ENCODE measurements around the gene SLC43A1.
"Not testable (repeated sequence)": the region's sequence is repeated elsewhere in the genome, so short reads cannot be mapped to it uniquely, and the experiment has no call there.

The SLC43A1 gene

DNA sequence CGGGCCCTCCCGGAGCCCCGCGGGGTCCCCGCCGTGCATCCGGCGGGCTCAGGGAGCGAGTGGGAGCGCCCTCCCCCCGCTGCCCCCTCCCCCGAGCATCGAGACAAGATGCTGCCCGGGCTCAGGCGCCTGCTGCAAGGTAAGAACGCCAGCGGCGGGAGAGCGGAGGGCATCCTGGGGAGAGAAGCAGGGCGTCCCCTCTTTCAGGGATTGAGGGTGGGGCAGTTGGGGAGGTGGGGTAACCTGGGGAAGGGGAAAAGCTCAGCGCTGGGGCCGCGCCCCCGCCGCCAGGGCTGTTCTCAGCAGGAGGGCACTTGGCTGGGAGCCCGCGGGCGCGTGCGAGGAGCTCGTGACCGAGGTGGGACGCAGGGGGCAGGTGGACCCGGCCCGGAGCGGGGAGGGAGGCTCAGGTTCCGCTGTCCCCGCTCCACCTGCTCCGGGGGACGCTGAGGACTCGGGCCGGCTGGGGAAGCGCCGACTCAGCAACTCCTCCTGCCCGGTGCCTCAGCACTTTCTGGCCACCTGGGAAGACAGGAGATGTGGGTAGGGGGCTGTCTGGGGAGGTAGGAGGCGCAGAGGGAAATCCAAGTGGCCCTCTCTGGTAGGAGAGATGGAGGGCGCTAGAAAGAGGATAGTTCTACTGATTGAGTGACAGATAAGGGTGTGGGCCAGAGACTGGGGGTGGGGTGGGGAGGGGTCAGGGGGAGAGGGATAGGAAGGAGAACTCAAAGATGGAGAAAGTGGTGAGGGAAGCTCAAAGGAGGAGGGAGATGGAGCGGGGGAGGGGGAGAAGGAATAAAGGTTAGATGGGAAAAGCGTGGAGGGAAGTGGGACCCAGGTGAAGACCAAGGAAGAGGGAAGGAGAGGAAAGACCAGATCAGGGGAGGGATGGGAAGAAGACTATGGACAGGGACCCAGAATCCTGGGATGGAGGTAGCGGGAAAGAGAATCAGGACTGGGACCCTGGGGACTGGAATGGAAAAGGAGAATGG is 54.4 kb downstream of the SLC43A1 start:
- DNase-seq (ENCODE audit: low read depth) = no peak

- peak; percentile 24 for DNase-seq (ENCODE audit: low read depth)
These were observed 55.3 kb downstream of the SLC43A1 start, which contains the start of gene RTN4RL2 for GRCh38 chr11:57460022-57460757. RTN4RL2 (plus strand) TSS chr11:57460528; CDS start chr11:57460866, 338 bp downstream.

GRCh38 chr11:57459164-57460021 is 56.1 kb downstream of the SLC43A1 start:
- DNase-seq (ENCODE audit: low read depth) = no peak

DNA sequence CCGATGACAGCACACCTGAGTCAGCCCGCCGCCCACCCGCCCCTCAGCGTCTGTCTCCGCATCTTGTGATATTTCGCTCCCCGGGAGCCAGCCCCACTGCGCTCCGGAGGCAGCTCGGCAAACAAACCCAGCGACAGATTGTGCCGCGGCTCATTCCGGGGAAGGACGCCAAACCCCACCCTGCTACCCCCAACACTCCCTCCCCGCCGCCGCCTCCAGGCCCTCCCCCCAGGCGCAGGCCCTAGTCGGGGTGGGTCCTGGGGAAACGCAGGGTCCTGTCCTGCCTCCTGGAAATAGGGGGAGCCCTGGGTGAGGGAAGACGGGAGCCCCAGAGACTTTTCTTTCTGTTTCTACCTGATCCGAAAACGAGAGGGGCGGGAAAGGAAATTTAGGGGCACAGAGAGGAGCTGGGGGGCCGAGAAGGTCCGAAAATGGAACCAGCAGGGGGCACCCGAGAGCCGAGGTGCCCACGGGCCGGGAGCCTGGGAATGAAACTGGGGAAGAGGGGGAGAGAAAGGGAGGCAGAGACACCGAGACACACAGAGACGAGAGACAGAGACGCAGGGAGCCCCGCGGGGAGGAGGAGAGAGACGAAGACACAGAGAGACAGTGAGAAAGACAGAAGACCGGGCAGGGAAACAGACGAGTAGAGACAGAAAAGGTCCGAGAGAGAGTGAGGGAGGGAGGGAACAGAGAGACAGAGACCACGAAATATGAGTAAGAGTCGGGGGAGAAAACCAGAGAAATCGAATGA is 56.9 kb downstream of the SLC43A1 start:
- no peak for DNase-seq (ENCODE audit: low read depth)

DNA sequence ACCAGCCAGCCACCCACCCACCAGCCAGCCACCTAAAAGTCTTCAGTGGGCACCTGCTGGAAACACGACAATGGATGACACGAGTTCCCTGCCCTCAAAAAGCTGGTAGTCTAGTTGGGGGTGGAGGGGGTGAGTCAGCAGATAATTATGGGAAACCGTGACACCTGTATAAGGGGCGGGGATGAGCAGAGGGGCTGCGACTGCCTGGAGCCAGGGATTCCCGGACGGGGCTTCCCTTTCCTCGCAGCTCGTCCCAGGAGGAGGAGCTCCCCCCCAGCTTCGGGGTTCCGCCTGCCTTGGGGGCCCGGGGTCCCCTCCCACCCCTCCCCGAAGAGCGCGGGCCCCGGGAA is 57.5 kb downstream of the SLC43A1 start:
- no peak for DNase-seq (ENCODE audit: low read depth)

- DNase-seq (ENCODE audit: low read depth) = no peak
These were observed 57.9 kb downstream of the SLC43A1 start for GRCh38 chr11:57457643-57458023.

DNA sequence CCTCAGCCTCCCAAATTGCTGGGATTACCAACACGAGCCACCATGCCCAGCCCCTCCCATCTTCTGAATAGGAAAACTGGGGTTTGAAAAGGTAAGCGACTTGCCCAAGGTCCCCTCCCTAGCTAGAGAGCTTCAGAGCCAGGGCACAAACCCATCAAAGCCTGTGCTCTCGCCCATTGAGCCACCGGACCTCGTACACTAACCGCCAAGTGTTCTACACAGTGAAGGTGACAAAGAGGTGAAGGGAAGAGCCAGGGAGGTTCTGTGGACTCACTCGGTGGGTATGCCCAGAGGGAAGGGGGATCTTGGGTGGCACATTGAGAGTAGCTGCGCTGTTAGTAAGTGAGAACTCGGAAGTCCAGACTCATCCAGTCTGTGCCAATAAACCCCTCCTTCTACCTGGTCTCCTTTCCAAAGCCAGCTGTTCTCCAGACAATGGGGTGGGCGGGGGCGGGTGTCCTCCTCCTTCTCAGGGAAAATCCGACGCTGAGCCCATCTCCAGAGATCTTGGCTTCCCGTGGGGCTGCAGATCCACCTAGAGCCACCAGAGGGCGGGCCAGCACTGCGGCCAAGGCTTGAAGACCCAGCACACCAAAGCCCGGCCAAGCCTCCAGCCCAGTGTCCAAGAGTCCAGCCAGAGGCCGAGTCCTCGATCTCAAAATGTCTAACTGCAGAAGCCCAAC is 58.4 kb downstream of the SLC43A1 start:
- peak; percentile 80 for DNase-seq (ENCODE audit: low read depth)

DNA sequence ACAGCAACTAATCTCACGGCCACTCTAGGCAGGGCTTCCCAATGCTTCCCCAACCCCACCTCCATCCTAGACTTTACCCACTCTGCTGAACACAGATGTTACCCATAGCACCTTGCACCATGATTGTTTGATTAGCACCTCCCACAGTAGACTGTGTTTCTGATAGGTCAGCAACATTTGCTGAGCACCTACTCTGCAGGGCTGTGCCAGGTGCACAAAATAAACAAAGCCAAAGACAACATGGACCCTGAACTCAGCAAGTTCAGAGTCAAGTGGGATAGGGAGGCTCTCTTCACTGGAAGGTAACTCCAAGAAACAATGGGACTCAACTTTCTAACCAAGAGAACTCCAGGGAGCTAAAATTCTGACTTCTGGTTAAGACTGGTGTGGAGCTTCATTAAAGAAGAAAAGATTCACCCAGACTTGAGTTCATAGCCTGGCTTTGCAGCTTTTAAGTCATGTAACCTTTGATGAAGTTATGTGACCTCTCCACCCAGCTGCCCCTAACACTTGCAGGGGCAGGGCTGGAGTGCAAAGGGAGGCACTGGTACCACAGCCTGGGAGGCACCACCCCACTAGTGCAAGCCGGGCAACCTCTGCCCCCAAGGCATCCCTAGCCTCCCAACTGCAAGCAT is 61.8 kb downstream of the SLC43A1 start:
- DNase-seq (ENCODE audit: low read depth) = no peak

GRCh38 chr11:57446055-57446454 is 69.4 kb downstream of the SLC43A1 start:
- DNase-seq (ENCODE audit: low read depth) = no peak

GRCh38 chr11:57445122-57445394 is 70.4 kb downstream of the SLC43A1 start:
- not testable (repeated sequence) for DNase-seq (ENCODE audit: low read depth)

DNA sequence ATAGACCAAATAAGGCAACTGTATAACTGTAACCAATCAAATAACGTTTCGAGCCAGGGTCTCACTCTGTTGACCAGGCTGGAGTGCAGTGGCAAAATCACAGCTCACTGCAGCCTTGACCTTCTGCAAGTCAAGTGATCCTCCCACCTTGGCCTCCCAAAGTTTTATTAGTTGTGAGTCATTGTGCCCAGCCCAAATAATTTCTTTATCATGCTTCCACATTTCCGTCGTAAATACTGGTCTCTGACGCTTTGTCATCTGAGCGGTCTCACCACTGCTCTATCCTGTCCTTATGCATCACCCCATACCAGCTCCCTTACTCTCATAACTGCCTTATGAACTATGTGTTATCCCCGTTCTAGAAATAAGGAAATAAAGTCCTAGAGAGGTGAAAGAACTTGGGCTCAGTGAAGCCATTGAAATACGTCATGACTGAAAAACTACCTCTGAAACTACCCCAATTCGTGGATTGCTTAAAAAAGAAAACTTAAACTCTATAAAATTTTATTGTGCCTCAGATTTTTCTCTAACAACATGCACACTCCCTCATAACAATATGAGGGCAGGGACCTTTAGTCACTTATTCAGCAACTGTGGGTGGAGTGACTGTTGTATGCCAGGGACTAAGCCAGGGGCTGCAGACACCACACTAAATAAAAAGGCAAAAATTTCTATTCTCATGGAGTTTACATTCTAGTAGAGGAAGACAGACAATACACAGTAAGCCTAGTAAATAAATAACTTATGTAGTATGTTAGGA is 71.0 kb downstream of the SLC43A1 start:
- DNase-seq (ENCODE audit: low read depth) = no peak

DNA sequence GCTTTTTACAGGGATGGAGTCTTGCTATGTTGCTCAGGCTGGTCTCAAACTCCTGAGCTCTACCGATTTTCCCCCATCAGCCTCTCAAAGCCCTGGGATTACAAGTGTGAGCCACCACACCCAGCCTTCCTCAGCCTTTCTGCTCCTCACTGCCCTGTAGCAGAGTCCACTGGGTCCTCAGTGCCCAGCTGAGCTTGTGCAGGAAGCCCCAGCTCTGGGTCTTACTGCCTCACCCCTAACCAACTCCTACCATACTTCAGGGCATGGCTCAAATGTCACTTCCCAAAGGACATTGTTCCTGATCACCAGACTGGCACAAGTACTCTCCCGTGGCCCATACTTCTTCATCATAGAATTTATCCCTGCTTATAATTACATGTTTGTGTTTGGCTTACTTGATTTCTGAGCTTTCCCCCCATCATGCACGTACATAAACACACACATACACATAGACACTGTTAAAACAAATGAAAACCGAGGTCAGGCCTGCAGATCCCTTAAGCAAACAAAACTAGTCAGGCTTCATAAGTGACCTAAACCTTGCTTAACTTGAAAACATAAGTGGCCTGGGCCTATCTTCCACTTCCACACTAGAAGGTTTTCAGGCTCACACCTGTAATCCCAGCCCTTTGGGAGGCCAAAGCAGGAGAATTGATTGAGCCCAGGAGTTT is 74.6 kb downstream of the SLC43A1 start:
- DNase-seq (ENCODE audit: low read depth) = no peak

GRCh38 chr11:57439786-57440185 is 75.7 kb downstream of the SLC43A1 start:
- DNase-seq (ENCODE audit: low read depth) = no peak

- DNase-seq (ENCODE audit: low read depth) = no peak
These were observed 76.9 kb downstream of the SLC43A1 start for GRCh38 chr11:57438345-57439285.

GRCh38 chr11:57436031-57436430 is 79.5 kb downstream of the SLC43A1 start:
- no peak for DNase-seq (ENCODE audit: low read depth)

DNA sequence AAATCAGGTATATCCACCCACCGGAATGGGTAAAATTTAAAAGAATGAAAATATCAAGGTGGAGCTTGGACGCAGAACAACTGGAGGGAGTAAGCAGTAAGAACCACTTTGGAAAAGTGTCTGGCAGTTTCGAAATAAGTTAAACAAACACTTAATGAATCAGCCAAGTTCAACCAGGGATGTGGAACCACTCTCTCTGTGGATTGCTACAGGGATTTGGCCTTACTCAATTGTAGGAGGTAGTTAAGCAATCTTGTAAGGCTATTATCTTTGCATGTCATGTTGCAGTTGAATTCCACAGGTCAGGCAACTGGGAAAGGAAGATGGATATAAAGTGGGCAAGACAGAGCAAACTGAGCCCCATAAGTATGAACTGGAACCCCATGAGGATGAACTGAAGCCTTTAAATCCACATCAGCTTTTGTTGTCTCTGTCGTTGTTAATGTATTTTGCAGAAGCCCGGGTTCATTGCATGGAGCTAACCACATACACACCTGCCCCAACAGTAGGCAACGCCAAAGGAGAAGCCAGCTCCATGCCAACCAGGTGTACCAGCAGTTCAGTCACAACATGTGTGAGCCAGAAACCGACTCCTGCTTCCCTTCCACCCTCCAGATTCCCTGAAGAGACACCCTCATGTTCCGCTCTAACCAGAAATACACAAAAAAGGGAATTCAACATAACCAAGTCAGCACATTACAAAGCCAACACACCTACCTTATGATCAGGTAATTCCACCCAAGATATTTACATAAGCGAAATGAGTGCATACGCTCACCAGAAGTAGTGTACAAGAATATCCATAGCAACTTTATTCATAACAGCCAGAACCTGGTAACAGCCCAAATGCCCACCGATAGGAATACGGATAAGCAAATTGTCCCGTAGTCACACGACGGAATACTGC is 80.6 kb downstream of the SLC43A1 start:
- peak; percentile 93 for DNase-seq (ENCODE audit: low read depth)

Data from fibroblast of gingiva (primary cell).